Lung (tissue), 12 donors: Measurements from ENCODE around the gene PCBP3. TPM values are rescaled to one million over a fixed set of nuclear protein-coding genes. Genes with fewer than 3 reads are reported as not detected.
"Not testable (repeated sequence)": the region's sequence is repeated elsewhere in the genome, so short reads cannot be mapped to it uniquely, and the experiment has no call there.

Experiments
- ATAC-seq: fragments of 200-7000 bp; cut with Tn5 transposase; one replicate; pipeline ENCODE4 v1.9.1; 2020; ENCODE audit warnings: moderate number of reproducible peaks; ENCODE audit not compliant: insufficient read depth, low FRiP score
- DNase-seq, 3 donors: peaks; one replicate each; pipeline ENCODE4 v3.0.0-alpha.2; 2013 to 2017
- H3K27ac ChIP-seq, 2 donors: one replicate each; pipeline ENCODE4 v1.5.1; 2013; ENCODE audit warnings: mild to moderate bottlenecking in 2 of 2, moderate library complexity in 2 of 2, control low read depth in 1 of 2, inconsistent platforms in 1 of 2, low read depth in 1 of 2, low read length in 1 of 2
- H3K27me3 ChIP-seq, 3 donors: one replicate each; pipeline ENCODE4 v1.5.1; 2013; ENCODE audit warnings: low read length in 2 of 3; ENCODE audit not compliant: control insufficient read depth in 3 of 3, insufficient read depth in 3 of 3
- H3K36me3 ChIP-seq, 4 donors: one replicate each; pipeline ENCODE4 v1.5.1; 2013; ENCODE audit warnings: low read length in 4 of 4, mild to moderate bottlenecking in 1 of 4, moderate library complexity in 1 of 4; ENCODE audit not compliant: control insufficient read depth in 4 of 4, insufficient read depth in 4 of 4
- H3K4me1 ChIP-seq, 5 donors: one replicate each; pipeline ENCODE4 v1.5.1; 2013; ENCODE audit warnings: low read length in 5 of 5, mild to moderate bottlenecking in 2 of 5, moderate library complexity in 1 of 5; ENCODE audit not compliant: control insufficient read depth in 5 of 5, insufficient read depth in 5 of 5
- H3K4me3 ChIP-seq: one replicate; pipeline ENCODE4 v1.5.1; 2013; ENCODE audit warnings: mild to moderate bottlenecking, control low read depth, moderate library complexity
- H3K9ac ChIP-seq, 2 donors: one replicate each; pipeline ENCODE4 v1.5.1; 2013; ENCODE audit warnings: low read length in 2 of 2, control low read depth in 1 of 2; ENCODE audit not compliant: insufficient read depth in 1 of 2
- H3K9me3 ChIP-seq, 4 donors: one replicate each; pipeline ENCODE4 v1.5.1; 2013; ENCODE audit warnings: low read length in 3 of 4, mild to moderate bottlenecking in 1 of 4, moderate library complexity in 1 of 4; ENCODE audit not compliant: control insufficient read depth in 4 of 4, insufficient read depth in 3 of 4
- CTCF ChIP-seq: IDR thresholded peaks from 2 replicates; pipeline ENCODE4 v1.5.1; 2012; ENCODE audit warnings: mild to moderate bottlenecking; ENCODE audit errors: control extremely low read depth, extremely low read depth
- WGBS, 2 donors: extraction: QIAGEN DNeasy Blood & Tissue Kit; methylation state at CpG; one replicate each; pipeline ENCODE4 v1.1.7; 2013; 5-methylcytosine and 5-hydroxymethylcytosine counted together
- polyA plus RNA-seq, 2 donors: library from polyadenylated mRNA; stranded (reverse); fragments of 200-250 nt; gene quantifications; one replicate each; pipeline ENCODE4 v1.2.1, GENCODE V29; 2013
- total RNA-seq, 2 donors: library from RNA; depleted of rRNA in 1 of 2; stranded (reverse); fragments of >200 nt in 1 of 2; gene quantifications; one replicate each; pipeline ENCODE4 v1.2.1, GENCODE V29; 2014 to 2021
- donor health status: control.
- donor health status: control.
- donor health status: Bipolar disorder and iron deficiency.
- donor health status: healthy.
- donor health status: DM: yes; HTN: yes; CAD: no.

Gene PCBP3
- total and polyA plus RNA-seq, 4 donors: 1.6 to 8.2 (median 3.1) TPM

- ATAC-seq (no peak), DNase-seq (no peak)
- WGBS, 2 donors: 77 to 82% methylated on average over 3 of the region's 3 CpGs
Observed at GRCh38 chr21:45670731-45671130, 27.2 kb downstream of the PCBP3 start.

GRCh38 chr21:45678790-45679189 is 35.3 kb downstream of the PCBP3 start:
- not testable (repeated sequence) for H3K27ac ChIP-seq, ATAC-seq, H3K27me3 ChIP-seq, H3K4me1 ChIP-seq, DNase-seq, H3K4me3 ChIP-seq, H3K9me3 ChIP-seq, H3K36me3 ChIP-seq, H3K9ac ChIP-seq
- 75 to 86% methylated on average over 1 of the region's 1 CpG for WGBS, 2 donors

More at GRCh38 chr21:45670731-45671130, 27.2 kb downstream of the PCBP3 start:
- Histone ChIP-seq H3K9me3 (peaks cover 0 to 5% (median 1%) of the 10 kb centered on the region in 4 donors), H3K27ac (no peak overlapping the region), H3K9ac (no peak overlapping the region), H3K27me3 (no peaks in the 10 kb centered on the region), H3K36me3 (no peaks in the 10 kb centered on the region), H3K4me1 (no peaks in the 10 kb centered on the region), H3K4me3 (no peak overlapping the region)
- TF ChIP-seq CTCF: no peak

- no peaks in the 10 kb centered on the region for H3K4me1 ChIP-seq
- H3K27me3 ChIP-seq: no peaks in the 10 kb centered on the region
- TF ChIP-seq CTCF: no peak
- ATAC-seq (no peak), DNase-seq (no peak)
- WGBS, 2 donors: 80 to 83% methylated on average over 1 of the region's 1 CpG
- H3K27ac ChIP-seq: no peak overlapping the region
- no peak overlapping the region for H3K9ac ChIP-seq
- H3K4me3 ChIP-seq: no peak overlapping the region
- no peaks in the 10 kb centered on the region for H3K9me3 ChIP-seq
- no peaks in the 10 kb centered on the region for H3K36me3 ChIP-seq
Observed at GRCh38 chr21:45680215-45680614, 36.7 kb downstream of the PCBP3 start.

- peak in 1 of 3 donors; percentile 4 for DNase-seq
- 39 to 49% methylated on average over 2 of the region's 2 CpGs for WGBS, 2 donors
- no peak for TF ChIP-seq CTCF
Observed at GRCh38 chr21:45695086-45695485, 51.6 kb downstream of the PCBP3 start.

More at GRCh38 chr21:45695086-45695485, 51.6 kb downstream of the PCBP3 start:
- no peak for ATAC-seq
- Histone ChIP-seq H3K9me3 (peaks cover 0 to 3% (median 0%) of the 10 kb centered on the region in 4 donors), H3K27me3 (no peaks in the 10 kb centered on the region), H3K27ac (no peak overlapping the region), H3K4me3 (no peak overlapping the region), H3K36me3 (no peaks in the 10 kb centered on the region), H3K4me1 (no peaks in the 10 kb centered on the region), H3K9ac (no peak overlapping the region)
